ENCODE data around the gene COL18A1. TPM values are rescaled to one million over a fixed set of nuclear protein-coding genes. Genes with fewer than 3 reads are reported as not detected.

COL18A1 gene
- total and polyA plus RNA-seq, 9 of the 15 experiments (the other 6 are each of a cell fraction or from before 2014, with no cell fraction given), result 0.14 to 16.4 (median 2.0) TPM

DNA sequence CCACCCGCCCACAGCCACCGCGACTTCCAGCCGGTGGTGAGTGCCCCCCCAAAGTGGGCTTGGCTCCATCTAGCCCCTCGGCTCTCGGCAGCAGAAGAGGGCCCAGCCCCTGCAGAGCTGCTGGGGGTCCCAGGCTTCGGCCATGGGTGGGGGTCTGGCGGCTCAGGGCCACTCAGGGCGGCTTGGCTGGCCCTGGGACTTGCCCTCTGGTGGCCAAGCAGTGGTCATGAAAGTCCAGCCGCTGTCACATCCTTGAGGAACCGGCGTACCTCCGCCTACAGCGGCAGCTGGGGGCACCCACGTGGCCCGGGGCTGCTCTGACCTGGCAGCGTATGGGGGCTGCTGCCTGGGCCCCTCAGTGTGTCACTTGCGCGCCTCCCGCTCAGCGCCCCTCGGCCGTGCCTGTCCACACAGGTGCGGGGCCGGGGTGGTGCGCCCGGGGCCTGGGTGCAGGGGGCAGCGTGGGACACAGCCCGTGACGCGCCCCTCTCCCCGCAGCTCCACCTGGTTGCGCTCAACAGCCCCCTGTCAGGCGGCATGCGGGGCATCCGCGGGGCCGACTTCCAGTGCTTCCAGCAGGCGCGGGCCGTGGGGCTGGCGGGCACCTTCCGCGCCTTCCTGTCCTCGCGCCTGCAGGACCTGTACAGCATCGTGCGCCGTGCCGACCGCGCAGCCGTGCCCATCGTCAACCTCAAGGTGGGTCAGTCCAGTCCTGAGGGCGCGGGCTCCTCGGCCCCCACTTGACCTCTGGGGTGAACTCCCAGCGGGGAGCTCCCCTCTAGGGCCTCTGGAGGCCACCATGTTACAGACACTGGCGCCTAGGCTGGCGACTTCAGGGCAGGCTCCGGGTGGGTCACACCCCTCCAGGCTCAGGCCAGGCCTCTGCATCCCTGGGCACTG lies 104.9 kb downstream of the COL18A1 start:
- peak in 2 of 4 experiments; percentile 45 to 52 for DNase-seq (ENCODE audit: extremely low read depth in 1 of 4, low spot score in 3 of 4)
- CTCF ChIA-PET (ENCODE audit: low intra/inter-chr PET ratio), result no interaction called here
- BruUV-seq (replicated peaks), result no TSS peak
- Histone ChIP-seq H3K4me1 (replicated peaks in 1 of 2; ENCODE audit: control insufficient read depth in 2 of 2, insufficient read depth in 2 of 2, low read length in 2 of 2) (peaks cover 6 to 82% of the 10 kb centered on the region in 2 experiments; a peak in 4 of 5 replicates), H3K36me3 (ENCODE audit: control insufficient read depth, insufficient read depth, low read length) (peaks cover 35% of the 10 kb centered on the region; the same call in 2 of the 3 replicates), H3K27me3 (ENCODE audit: control insufficient read depth in 2 of 2, insufficient read depth in 2 of 2, low read length in 2 of 2) (no peaks in the 10 kb centered on the region), H2AFZ (ENCODE audit: low read depth, low read length) (no peak overlapping the region), H3K4me3 (no peak overlapping the region), H3K9me3 (replicated peaks; ENCODE audit: control insufficient read depth, insufficient read depth, low read depth, low read length) (no peaks in the 10 kb centered on the region), H3K4me2 (ENCODE audit: insufficient read depth, low read length) (no peak overlapping the region), H3K9me1 (ENCODE audit: control insufficient read depth, insufficient read depth, low read length) (no peaks in the 10 kb centered on the region), H3K79me2 (ENCODE audit: control insufficient read depth, insufficient read depth, low read length) (no peaks in the 10 kb centered on the region), H4K20me1 (replicated peaks; ENCODE audit: control insufficient read depth, insufficient read depth, low read length) (peaks cover 24% of the 10 kb centered on the region), H3K9ac (ENCODE audit: insufficient read depth in 1 of 2, low read depth in 2 of 2, low read length in 2 of 2) (peak overlapping the region in 1 of 2 experiments; percentile 59; a peak in 2 of 4 replicates), H3K27ac (ENCODE audit: extremely low read depth, low read depth, low read length) (no peak overlapping the region)
- in situ Hi-C loops (cut with MboI) (no loop called here), intact Hi-C loops (cut with micrococcal nuclease) (no loop called here)
- WGBS (ENCODE audit: insufficient coverage, low coverage, missing lambda C conversion rate), result 83% methylated on average over 56 of the region's 61 CpGs
- no peak for FAIRE-seq
- POLR2A ChIA-PET, result no interaction called here
- peak; percentile 14; the same call in 2 of the 3 replicates for ATAC-seq
- no peak for TF ChIP-seq JUND (IDR thresholded peaks at IDR 0.05; ENCODE audit: borderline replicate concordance, low read depth, low read length)
- no peak for TF ChIP-seq JUND (tag; IDR thresholded peaks at IDR 0.05; ENCODE audit: borderline replicate concordance, low read depth, low read length)
- TF ChIP-seq, protein P1, sequence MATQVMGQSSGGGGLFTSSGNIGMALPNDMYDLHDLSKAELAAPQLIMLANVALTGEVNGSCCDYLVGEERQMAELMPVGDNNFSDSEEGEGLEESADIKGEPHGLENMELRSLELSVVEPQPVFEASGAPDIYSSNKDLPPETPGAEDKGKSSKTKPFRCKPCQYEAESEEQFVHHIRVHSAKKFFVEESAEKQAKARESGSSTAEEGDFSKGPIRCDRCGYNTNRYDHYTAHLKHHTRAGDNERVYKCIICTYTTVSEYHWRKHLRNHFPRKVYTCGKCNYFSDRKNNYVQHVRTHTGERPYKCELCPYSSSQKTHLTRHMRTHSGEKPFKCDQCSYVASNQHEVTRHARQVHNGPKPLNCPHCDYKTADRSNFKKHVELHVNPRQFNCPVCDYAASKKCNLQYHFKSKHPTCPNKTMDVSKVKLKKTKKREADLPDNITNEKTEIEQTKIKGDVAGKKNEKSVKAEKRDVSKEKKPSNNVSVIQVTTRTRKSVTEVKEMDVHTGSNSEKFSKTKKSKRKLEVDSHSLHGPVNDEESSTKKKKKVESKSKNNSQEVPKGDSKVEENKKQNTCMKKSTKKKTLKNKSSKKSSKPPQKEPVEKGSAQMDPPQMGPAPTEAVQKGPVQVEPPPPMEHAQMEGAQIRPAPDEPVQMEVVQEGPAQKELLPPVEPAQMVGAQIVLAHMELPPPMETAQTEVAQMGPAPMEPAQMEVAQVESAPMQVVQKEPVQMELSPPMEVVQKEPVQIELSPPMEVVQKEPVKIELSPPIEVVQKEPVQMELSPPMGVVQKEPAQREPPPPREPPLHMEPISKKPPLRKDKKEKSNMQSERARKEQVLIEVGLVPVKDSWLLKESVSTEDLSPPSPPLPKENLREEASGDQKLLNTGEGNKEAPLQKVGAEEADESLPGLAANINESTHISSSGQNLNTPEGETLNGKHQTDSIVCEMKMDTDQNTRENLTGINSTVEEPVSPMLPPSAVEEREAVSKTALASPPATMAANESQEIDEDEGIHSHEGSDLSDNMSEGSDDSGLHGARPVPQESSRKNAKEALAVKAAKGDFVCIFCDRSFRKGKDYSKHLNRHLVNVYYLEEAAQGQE (IDR thresholded peaks at IDR 0.05; ENCODE audit: borderline replicate concordance), result no peak
- TF ChIP-seq, protein P1 (CRISPR knock-in tag; IDR thresholded peaks at IDR 0.05; ENCODE audit: low read depth), result no peak
- TF ChIP-seq KLF10 (CRISPR knock-in tag; IDR thresholded peaks at IDR 0.05), result no peak
- TF ChIP-seq FIP1L1 (IDR thresholded peaks at IDR 0.05; ENCODE audit: low read depth, low read length, poor library complexity, severe bottlenecking), result peak; percentile 37
- TF ChIP-seq CCNT2 (IDR thresholded peaks at IDR 0.05; ENCODE audit: borderline replicate concordance, extremely low read depth, insufficient read length, low read depth, low read length), result peak; percentile 47
- TF ChIP-seq ZNF184 (CRISPR knock-in tag; IDR thresholded peaks at IDR 0.05), result no peak
- TF ChIP-seq RAD21 (CRISPR knock-in tag; conservative IDR thresholded peaks at IDR 0.05 in 1 of 2, IDR thresholded peaks at IDR 0.05 in 1 of 2), result no peak
- no peak for TF ChIP-seq CAMTA2 (CRISPR knock-in tag; conservative IDR thresholded peaks at IDR 0.05)
- TF ChIP-seq, protein P2, sequence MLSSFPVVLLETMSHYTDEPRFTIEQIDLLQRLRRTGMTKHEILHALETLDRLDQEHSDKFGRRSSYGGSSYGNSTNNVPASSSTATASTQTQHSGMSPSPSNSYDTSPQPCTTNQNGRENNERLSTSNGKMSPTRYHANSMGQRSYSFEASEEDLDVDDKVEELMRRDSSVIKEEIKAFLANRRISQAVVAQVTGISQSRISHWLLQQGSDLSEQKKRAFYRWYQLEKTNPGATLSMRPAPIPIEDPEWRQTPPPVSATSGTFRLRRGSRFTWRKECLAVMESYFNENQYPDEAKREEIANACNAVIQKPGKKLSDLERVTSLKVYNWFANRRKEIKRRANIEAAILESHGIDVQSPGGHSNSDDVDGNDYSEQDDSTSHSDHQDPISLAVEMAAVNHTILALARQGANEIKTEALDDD (IDR thresholded peaks at IDR 0.05), result no peak
